NB4 (cell line): ENCODE data around the gene RALY.
"Not testable (repeated sequence)": the region's sequence is repeated elsewhere in the genome, so short reads cannot be mapped to it uniquely, and the experiment has no call there.

Experiments
- DNase-seq: peaks from one replicate; pipeline ENCODE4 v3.0.0; 2010; ENCODE audit warnings: low read depth
- H3K4me3 ChIP-seq: one replicate; pipeline ENCODE4 v1.5.1; 2011; ENCODE audit warnings: mild to moderate bottlenecking, low read depth, low read length, moderate library complexity
- CTCF ChIP-seq: IDR thresholded peaks from one replicate; pipeline ENCODE4 v1.5.1; 2012; ENCODE audit warnings: low read depth, low read length
- MAX ChIP-seq: IDR thresholded peaks from 2 replicates; pipeline ENCODE4 v1.6.1; 2011; ENCODE audit warnings: low read depth, low read length
- MYC ChIP-seq: IDR thresholded peaks from 2 replicates; pipeline ENCODE4 v1.6.1; 2011; ENCODE audit warnings: low read depth, low read length
- POLR2A ChIP-seq: IDR thresholded peaks from 2 replicates; pipeline ENCODE4 v1.6.1; 2011; ENCODE audit warnings: mild to moderate bottlenecking; ENCODE audit not compliant: insufficient read length; ENCODE audit errors: extremely low read depth

RALY gene

GRCh38 chr20:34131491-34131890 is 137.8 kb downstream of the RALY start:
- no peak for TF ChIP-seq MYC
- no peak for TF ChIP-seq CTCF
- TF ChIP-seq POLR2A = no peak
- TF ChIP-seq MAX = no peak
- no peak overlapping the region for H3K4me3 ChIP-seq
- no peak for DNase-seq

GRCh38 chr20:34132491-34132890 is 138.8 kb downstream of the RALY start:
- H3K4me3 ChIP-seq, DNase-seq: not testable (repeated sequence)

GRCh38 chr20:34132943-34133342 is 139.2 kb downstream of the RALY start:
- DNase-seq = peak; percentile 47
- not testable (repeated sequence) for H3K4me3 ChIP-seq

- H3K4me3 ChIP-seq, DNase-seq: not testable (repeated sequence)
Measured at GRCh38 chr20:34133365-34133860, 139.7 kb downstream of the RALY start.
